ENCODE measurements around the gene GRIK4. TPM values are rescaled to one million over a fixed set of nuclear protein-coding genes. Genes with fewer than 3 reads are reported as not detected.
A peak's percentile ranks its signal among the peaks of the same experiment; 100 is the strongest.

GRIK4 gene
- total RNA-seq, result under 1 TPM in 1 of 4 donors, not detected in 3; 0.09 TPM

- peak; percentile 79 for ATAC-seq (ENCODE audit: low FRiP score)
- DNase-seq (ENCODE audit: low spot score), result peak; percentile 51
- peak in 2 of 3 donors; percentile 57 to 93 for TF ChIP-seq CTCF (IDR thresholded peaks at IDR 0.05)
Measured at GRCh38 chr11:120511116-120511819, at the start of gene GRIK4. TSS of gene GRIK4 (plus strand) at chr11:120511748. CDS start at chr11:120660319, 148,571 bp downstream.

- no peak for ATAC-seq (ENCODE audit: low FRiP score)
- DNase-seq (ENCODE audit: low spot score), result no peak
- TF ChIP-seq CTCF (IDR thresholded peaks at IDR 0.05), result no peak
Measured at GRCh38 chr11:120462825-120463224, 48.7 kb upstream of the GRIK4 start.

GRCh38 chr11:120465921-120466534 is 45.5 kb upstream of the GRIK4 start:
- DNase-seq (ENCODE audit: low spot score) (no peak), ATAC-seq (ENCODE audit: low FRiP score) (no peak)
- TF ChIP-seq CTCF (IDR thresholded peaks at IDR 0.05), result no peak

GRCh38 chr11:120467627-120468026 is 43.9 kb upstream of the GRIK4 start:
- TF ChIP-seq CTCF (IDR thresholded peaks at IDR 0.05), result no peak
- ATAC-seq (ENCODE audit: low FRiP score) (no peak), DNase-seq (ENCODE audit: low spot score) (no peak)

- DNase-seq (ENCODE audit: low spot score) (no peak), ATAC-seq (ENCODE audit: low FRiP score) (no peak)
- TF ChIP-seq CTCF (IDR thresholded peaks at IDR 0.05), result no peak
Measured at GRCh38 chr11:120471131-120471530, 40.4 kb upstream of the GRIK4 start.

- TF ChIP-seq CTCF (IDR thresholded peaks at IDR 0.05), result no peak
- ATAC-seq (ENCODE audit: low FRiP score) (no peak), DNase-seq (ENCODE audit: low spot score) (no peak)
Measured at GRCh38 chr11:120471994-120472393, 39.6 kb upstream of the GRIK4 start.

GRCh38 chr11:120473503-120473902 is 38.0 kb upstream of the GRIK4 start:
- DNase-seq (ENCODE audit: low spot score), result no peak
- TF ChIP-seq CTCF (IDR thresholded peaks at IDR 0.05), result no peak
- no peak for ATAC-seq (ENCODE audit: low FRiP score)

Data from omental fat pad (tissue), 4 donors.